ENCODE measurements around the gene CADPS2. TPM values are rescaled to one million over a fixed set of nuclear protein-coding genes. Genes with fewer than 3 reads are reported as not detected.

The CADPS2 gene
- total and polyA plus RNA-seq, 7 donors, result 4.7 to 13.0 (median 9.5) TPM

DNA sequence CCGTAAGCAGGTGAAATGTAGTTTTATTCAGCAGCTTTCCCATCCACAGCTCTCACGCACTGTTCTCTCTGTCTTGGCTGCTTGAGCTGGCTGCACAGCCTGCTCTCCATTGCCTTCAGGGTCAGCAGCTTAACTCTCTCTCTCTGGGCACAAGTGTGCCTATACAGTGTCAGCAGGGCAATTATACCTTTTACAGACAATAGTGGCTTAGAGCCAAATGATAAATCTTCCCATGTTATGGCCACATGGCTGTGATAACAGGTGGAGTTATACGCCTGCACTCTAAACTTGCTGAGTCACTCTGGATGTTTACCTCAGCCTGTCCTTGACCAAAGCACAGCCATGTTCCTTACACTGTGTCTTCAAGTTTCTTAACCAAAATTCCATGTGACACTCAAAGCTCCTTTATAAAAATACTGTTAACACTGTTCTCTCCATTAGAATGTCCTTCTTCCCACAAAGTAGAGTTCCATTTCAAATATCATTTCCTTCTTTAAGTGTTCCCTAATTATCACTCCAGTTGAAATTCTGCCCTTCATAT, 193.4 kb downstream of the CADPS2 start:
- no peak for DNase-seq
- no peaks in the 10 kb centered on the region for H3K36me3 ChIP-seq
- no peak overlapping the region for H3K4me3 ChIP-seq
- H3K27ac ChIP-seq, result no peak overlapping the region
- H3K9me3 ChIP-seq, result no peaks in the 10 kb centered on the region
- TF ChIP-seq POLR2A (IDR thresholded peaks at IDR 0.05) (no peak), EP300 (IDR thresholded peaks at IDR 0.05) (no peak), POLR2AphosphoS5 (IDR thresholded peaks at IDR 0.05) (no peak)
- TF ChIP-seq, protein P1, sequence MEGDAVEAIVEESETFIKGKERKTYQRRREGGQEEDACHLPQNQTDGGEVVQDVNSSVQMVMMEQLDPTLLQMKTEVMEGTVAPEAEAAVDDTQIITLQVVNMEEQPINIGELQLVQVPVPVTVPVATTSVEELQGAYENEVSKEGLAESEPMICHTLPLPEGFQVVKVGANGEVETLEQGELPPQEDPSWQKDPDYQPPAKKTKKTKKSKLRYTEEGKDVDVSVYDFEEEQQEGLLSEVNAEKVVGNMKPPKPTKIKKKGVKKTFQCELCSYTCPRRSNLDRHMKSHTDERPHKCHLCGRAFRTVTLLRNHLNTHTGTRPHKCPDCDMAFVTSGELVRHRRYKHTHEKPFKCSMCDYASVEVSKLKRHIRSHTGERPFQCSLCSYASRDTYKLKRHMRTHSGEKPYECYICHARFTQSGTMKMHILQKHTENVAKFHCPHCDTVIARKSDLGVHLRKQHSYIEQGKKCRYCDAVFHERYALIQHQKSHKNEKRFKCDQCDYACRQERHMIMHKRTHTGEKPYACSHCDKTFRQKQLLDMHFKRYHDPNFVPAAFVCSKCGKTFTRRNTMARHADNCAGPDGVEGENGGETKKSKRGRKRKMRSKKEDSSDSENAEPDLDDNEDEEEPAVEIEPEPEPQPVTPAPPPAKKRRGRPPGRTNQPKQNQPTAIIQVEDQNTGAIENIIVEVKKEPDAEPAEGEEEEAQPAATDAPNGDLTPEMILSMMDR (IDR thresholded peaks at IDR 0.05), result no peak
- intact Hi-C loops (cut with DNase I), result no loop called here
- H3K4me1 ChIP-seq, result no peaks in the 10 kb centered on the region
- H3K27me3 ChIP-seq, result no peaks in the 10 kb centered on the region
- WGBS, 2 donors, result 85 to 93% methylated on average over 3 of the region's 3 CpGs

DNA sequence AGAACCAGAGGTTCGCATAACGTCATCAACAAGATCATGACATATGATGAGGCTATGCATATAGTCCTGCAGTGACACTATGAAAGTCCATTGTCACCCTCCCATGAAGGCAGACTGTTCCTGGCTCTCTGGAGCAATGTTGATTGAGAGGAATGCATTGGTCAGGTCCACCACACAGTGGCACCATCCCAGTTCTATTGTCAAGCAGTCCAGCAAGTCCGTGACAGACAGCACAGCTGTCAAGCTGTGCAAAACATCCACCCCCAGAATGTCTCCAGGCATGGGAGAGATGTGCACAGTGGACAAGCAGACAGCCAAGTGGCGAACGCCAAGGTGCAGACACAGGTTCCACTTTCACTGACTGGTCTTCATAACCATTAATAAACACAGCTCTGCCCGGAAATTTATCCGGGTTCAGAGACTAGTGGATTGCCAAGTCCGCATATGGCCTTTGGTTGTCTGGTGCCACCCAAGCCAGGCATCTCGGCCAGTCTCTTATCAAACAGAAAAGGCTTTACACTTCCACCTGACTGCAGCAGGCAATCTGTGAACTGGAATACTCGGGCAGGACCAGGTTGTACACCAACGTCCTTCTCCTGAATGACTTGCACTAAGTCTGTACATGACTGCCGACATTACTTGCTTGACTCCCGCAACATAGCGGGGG, 194.6 kb downstream of the CADPS2 start:
- WGBS, 2 donors, result 94 to 97% methylated on average over 14 of the region's 14 CpGs
- intact Hi-C loops (cut with DNase I), result no loop called here
- no peak for TF ChIP-seq POLR2A (IDR thresholded peaks at IDR 0.05)
- TF ChIP-seq, protein P1 (IDR thresholded peaks at IDR 0.05), result no peak
- no peak for TF ChIP-seq POLR2AphosphoS5 (IDR thresholded peaks at IDR 0.05)
- TF ChIP-seq EP300 (IDR thresholded peaks at IDR 0.05), result no peak
- Histone ChIP-seq H3K9me3 (no peaks in the 10 kb centered on the region), H3K4me3 (no peak overlapping the region), H3K27me3 (no peaks in the 10 kb centered on the region), H3K36me3 (no peaks in the 10 kb centered on the region), H3K4me1 (no peaks in the 10 kb centered on the region), H3K27ac (no peak overlapping the region)
- no peak for DNase-seq

DNA sequence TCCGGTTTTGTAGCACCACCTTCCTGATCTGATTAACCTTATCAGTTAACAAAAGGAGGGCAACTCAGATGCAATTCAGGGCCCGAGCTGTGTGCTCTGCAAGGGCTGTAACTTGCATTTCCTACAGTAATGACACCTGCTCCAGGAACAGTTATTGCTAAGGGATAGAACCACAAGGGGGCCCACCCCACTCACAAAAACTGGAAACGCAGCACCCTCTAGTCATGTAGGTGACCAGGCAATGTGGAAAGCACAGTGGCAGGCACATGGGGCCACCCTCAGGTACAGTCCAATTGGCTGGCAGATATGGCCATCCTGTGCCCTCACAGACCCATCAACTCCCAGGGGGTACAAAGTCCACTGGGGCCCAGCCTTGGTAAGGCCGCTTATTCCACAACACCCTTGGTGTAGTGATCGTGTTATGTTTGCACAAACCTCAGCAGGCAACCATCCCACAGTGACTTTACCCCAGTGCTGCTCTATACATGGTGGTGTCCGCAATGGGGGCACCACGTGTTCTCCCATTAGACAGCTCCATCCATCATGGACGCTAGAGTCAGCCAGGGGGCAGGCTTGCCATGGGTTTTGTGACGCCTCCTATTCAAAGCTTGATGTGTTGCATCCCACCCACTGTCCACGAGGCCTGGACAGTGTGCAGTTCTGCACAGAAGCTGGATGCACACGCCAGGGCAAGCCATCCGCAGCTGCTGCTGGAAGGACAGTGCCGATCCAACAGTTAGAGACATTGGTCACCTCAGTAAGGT, 196.7 kb downstream of the CADPS2 start:
- 90 to 92% methylated on average over 13 of the region's 13 CpGs for WGBS, 2 donors

DNA sequence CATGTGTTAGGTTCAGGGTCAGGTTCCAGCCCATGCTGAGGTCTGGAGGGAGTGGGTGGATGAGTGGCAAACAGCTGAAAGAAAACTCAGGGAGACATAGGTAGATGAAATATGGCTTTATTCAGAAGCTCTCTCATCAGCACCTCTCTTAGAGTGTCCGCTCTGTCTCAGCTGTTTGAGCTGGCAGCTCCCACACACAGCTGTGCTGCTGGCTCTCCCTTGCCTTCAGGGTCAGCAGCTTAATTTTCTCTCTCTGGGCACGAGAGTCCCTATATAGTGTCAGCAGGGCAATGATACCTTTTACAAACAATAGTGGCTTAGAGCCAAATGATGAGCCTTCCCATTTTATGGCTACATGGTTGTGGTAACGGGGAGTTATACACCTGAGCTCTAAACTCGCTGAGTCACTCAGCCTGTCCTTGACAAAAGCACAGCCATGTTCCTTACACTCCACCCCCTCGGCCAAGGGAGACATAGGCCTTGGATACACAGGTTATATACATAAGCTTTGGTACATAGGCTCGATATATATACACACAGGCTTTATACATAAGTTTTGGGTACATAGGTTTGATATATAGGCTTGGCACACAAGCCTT, 197.8 kb downstream of the CADPS2 start:
- no peaks in the 10 kb centered on the region for H3K4me1 ChIP-seq
- intact Hi-C loops (cut with DNase I), result no loop called here
- no peak overlapping the region for H3K4me3 ChIP-seq
- 74 to 77% methylated on average over 6 of the region's 6 CpGs for WGBS, 2 donors
- no peak for DNase-seq
- no peaks in the 10 kb centered on the region for H3K9me3 ChIP-seq
- H3K27me3 ChIP-seq, result no peaks in the 10 kb centered on the region
- no peak overlapping the region for H3K27ac ChIP-seq
- H3K36me3 ChIP-seq, result no peaks in the 10 kb centered on the region
- TF ChIP-seq POLR2A (IDR thresholded peaks at IDR 0.05), result no peak
- no peak for TF ChIP-seq POLR2AphosphoS5 (IDR thresholded peaks at IDR 0.05)
- TF ChIP-seq EP300 (IDR thresholded peaks at IDR 0.05), result no peak
- TF ChIP-seq, protein P1 (IDR thresholded peaks at IDR 0.05), result no peak

More for the DNA sequence above, 196.7 kb downstream of the CADPS2 start:
- H3K4me3 ChIP-seq, result no peak overlapping the region
- no peak overlapping the region for H3K27ac ChIP-seq
- DNase-seq, result no peak
- TF ChIP-seq POLR2A (IDR thresholded peaks at IDR 0.05) (no peak), EP300 (IDR thresholded peaks at IDR 0.05) (no peak), POLR2AphosphoS5 (IDR thresholded peaks at IDR 0.05) (no peak)
- TF ChIP-seq, protein P1 (IDR thresholded peaks at IDR 0.05), result no peak
- intact Hi-C loops (cut with DNase I), result no loop called here
- H3K9me3 ChIP-seq, result no peaks in the 10 kb centered on the region
- H3K4me1 ChIP-seq, result no peaks in the 10 kb centered on the region
- H3K27me3 ChIP-seq, result no peaks in the 10 kb centered on the region
- no peaks in the 10 kb centered on the region for H3K36me3 ChIP-seq
